Middle frontal gyrus (tissue), 1 donor: ENCODE results near the gene CLCN6.

ENCODE experiments used
- DNase-seq: peaks from one replicate; pipeline ENCODE4 v3.0.0-alpha.2; 2015; ENCODE audit warnings: low spot score; ENCODE audit errors: extremely low spot score

CLCN6 gene

DNA sequence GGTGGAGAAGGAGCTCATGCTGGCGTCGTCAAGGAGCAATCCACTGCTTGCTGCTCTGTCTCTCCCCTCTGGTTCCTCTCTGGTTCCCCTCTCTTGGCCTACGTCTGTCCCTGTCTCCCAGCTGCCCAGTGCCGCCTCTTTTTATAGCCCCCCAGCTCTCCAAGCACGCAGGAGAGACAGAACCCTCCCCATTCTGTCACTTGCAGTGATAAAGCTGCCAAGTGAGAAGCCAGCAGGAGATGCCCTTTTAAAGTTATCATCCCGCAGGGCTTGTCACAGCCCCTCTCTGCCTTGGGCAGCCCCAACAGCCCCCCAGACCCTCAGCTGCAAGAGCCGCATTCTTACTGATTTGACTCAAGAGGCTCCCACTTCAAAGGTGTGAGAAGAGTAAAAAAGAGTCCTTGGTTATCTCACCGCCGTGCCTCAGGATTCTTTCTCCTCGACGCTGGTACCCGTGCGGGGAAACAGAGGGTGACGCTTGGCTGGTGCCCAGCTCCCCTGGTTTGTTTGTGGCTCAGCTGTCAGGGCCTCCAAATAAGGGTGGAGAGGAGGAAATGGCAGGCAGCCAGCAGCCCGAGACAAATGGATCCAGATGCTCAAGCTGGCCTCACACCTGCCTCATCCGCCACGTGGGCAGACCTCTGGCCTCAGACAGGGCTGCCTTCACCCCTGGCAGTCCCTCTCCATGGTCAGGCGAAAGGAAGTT lies 41.8 kb downstream of the CLCN6 start, which contains the start of gene NPPA:
NPPA (minus strand) TSS at position 117 of the 706 bp plus-strand sequence; CDS start at position 18, 99 bp downstream.
- no peak for DNase-seq

DNA sequence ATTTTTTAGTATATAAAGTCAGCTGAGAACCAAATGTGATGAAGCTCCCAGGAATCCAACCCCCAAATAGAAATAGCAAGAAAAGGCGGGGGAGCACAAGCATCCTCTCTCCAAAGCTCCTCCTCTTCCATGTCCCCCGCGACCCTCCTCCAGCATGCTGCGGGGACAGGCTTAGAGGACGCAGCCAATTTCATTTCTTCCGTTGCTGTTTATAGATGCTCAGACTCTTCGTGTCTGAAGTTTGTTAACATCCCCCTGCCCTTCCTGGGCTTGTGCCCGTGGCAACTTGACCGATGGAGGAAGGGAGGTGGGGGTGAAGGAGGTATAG lies 42.3 kb downstream of the CLCN6 start:
- DNase-seq: no peak

DNA sequence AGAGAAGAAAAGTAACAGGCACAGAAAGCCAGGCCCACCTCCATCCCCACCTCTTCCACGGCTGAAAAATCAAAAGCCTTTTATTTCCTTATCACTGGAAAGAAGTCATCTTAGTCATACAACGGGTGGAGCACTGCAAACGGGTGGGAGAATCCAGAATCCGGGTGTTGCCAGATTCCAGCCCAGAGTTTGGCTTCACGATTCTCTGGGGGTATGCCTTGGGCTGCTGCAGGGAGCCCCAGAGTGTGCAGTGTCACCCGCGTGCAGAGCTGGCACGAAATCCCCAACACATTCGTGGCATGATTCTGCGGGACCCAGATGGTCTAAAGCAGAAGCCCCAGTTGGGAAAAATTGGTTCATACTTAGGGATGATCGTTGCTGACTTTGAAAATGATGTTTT lies 44.2 kb downstream of the CLCN6 start:
- DNase-seq: no peak

DNA sequence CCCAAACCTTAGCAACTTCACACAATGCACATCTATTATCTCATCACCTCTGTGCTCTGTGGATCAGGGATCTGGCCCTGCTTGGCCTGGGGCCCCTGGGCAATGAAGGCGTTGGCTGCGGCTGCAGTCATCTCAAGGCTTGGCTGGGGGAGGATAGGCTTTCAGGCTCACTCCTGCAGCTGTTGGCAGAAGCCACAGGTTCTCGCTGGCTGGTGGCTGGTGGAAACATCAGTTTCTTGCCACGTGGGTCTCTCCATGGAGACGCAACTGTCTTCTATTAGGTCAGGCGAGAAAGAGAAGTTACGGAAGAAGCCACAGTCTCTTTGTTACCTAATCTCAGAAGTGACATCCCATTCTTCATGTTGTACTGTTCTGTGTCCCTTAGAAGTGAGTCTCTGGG lies 45.2 kb downstream of the CLCN6 start:
- DNase-seq: no peak

DNA sequence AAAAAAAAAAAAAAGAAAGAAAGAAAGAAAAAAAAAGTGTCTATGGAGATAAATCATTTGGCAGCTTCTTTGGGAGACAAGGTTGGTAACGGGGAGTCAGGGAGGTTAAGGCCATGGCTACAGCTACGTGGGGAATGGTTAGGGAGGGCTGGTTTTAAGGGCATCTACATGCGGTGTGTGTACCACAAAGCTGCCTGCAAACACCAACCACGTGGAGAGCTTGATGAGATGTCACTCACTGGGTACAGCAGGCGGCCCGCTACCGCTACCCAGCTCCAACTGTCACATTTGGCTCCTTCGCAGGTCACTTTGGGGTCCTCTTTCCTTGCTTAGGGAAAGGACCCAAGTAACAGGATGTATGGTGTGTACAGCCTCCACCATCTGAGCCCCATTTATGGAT lies 48.5 kb downstream of the CLCN6 start:
- no peak for DNase-seq

DNA sequence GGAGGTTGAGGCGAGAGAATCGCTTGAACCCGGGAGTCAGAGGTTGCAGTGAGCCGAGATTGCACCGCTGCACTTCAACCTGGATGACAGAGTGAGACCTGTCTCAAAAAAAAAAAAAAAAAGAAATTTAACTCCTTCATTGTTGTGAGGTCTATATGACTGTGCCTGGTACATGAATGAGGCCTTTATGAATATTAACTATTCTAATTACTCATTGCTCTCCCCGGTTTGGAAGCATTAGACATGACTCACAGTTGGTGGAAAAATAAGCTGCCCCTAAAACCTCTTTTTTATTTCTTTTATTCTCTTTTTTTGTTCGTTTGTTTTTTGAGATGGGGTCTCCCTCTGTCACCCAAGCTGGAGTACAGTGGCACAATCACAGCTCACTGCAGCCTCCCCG lies 49.4 kb downstream of the CLCN6 start:
- DNase-seq: no peak

DNA sequence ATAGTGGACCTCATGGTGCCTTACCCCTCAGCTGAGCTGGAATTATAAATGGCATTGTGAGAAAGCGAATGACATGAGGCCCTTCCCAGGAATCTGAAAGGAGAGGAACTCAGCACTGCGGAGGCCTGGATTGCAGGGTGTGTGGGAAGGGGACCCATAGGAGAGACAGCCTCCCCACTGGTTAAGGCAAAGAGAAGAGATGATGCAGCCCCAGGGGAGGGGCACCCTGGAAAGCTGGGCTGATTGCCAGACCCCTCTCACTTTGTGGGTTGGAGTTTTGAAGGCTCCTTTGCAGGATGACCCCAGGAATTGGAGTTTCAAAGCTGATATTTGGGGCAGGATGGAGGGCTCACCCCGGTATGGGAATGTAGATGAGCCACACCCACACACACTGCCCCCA lies 50.7 kb downstream of the CLCN6 start:
- DNase-seq: no peak

DNA sequence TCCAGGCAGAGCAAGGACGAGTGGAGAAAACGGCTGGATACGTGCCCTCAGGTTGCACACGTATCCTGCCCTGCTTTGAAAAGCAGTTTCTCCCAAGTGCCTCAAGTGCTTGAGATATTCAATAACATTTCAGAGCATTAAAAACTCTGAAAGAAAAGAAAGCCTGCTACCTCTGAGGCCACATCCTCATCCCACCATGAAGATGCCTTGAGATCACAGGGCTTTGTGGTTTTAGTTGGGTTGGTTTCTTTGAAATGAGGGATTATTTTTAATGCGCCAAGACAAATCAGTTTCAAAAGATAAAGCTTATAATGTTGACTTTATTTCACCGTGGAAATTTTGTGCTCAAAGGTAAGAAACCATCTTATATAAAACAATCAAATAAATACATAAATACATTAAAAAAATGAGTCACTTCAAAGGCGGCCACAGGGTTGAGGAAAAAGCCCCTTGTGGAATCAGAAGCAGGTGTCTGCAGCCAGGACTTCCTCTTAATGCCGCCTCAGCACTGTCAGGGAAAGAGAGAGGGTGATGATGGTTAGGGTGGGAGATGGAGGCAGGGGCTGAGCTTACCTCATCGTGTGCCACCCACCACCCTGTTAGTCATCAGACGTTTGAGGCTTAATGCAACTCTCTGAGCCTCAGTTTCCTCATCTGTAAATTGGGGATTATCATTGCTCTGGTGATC lies 51.3 kb downstream of the CLCN6 start:
- no peak for DNase-seq

DNA sequence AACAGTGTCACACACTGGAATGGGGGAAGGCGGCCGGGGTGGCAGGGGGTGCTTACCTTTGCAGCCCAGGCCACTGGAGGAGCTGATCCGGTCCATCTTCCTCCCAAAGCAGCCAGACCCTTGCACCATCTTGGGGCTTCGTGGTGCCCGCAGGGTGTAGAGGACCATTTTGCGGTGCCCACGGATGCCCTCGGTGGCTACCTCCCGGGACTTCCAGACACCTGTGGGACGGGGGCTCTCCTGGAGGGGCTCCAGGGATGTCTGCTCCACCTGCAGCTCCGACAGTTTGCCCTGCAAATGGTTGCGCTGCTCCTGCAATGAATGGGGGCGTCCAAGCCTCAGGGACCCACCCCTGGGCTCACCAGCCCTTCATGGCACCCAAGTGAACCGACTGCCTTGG lies 52.2 kb downstream of the CLCN6 start:
- DNase-seq: no peak

DNA sequence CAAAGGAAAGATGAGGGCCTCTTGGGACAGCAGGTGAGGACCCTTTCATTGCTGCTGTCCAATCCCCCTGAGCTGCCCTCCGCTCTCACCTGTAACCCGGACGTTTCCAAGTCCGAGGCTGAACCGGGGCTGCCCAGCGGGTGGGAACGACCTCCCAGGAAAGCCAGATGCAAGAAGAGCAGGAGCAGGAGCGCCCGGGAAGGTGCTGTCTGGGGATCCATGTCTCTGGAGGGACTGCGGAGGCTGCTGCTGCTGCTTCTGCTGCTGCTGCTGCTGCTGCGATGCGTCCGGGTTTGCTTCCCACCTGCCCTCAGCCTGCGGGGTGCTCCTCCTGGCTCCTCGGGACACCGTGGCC lies 52.6 kb downstream of the CLCN6 start, which contains the start of gene NPPB:
NPPB (minus strand) TSS at position 333 of the 355 bp plus-strand sequence; CDS start at position 221, 112 bp downstream.
- DNase-seq: no peak

DNA sequence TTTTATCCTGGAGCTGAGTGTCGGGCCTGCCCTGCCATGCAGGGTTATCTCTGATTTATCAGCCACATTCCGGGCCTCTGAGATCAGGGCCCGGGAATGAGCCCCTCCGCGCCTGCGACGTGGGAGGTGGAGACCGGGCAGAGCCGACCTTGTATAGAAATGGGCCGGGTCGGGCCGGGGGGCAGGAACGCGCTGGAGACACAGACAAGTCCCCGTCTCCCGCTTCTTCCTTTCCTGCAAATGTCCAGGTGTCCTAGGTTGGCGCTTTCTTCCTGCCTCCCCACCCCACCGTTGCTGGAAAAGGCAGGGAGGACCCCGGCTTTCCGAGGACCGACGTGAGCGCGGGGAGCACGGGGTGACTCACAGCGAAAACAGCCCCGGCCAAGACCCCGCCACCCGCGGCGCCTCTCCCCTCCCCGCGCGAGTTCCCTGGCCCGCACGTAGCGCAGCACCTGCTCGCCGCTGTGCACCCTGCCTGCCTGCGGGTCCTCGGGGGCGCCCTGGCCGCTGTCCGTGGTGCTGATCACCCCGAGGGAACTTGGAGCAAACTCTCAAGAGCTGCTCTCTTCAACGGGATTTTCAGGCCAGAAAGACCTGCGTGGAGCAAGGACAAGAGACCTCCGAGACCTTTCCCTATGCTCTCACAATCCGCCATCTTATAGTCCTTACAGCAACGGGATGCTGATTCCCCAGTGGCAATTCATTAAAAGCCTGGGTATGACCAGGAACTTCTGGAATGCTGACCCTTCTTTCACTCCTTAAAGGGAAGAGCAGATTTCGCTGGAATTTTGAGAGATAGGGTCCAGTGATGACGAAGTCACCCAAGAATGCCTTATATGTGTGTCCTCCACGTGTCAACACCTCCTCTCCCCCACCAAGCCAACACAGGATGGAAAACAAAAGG lies 53.2 kb downstream of the CLCN6 start:
- no peak for DNase-seq

DNA sequence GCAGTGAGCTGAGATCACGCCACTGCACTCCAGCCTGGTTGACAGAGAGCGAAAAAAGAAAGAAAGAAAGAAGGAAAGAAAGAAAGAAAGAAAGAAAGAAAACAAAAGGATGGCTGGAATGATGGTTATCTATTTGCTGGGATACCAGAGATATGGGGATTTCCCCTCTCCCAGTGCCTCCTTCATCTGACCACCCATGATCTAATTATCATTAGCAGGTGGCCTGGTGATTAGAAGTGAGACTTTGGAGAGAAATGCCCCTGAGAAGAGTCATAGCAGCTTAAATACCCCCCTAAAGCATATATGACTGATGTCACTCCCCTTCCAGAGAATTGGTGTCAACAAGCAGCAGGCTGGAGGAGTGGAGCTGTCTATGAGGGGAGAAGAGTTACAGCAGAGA lies 54.1 kb downstream of the CLCN6 start:
- DNase-seq: no peak

DNA sequence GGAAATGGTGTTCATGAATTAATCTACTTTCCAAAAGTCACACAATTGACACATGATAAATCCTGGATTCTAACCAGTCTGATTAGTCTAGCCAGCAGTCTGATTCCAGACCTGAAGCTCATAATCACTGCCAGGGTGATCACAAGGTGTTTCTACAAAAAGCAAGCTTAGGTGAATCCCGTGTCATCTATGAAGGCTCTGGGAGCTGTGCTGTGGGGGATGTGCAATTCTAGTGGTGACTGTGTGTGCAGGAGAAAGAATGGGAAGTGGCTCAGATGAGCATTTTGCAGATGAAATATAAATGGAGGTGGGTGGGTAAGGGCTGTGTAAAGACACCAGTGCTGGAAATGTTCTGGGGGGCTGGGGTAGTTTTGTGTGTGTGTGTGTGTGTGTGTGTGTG lies 54.6 kb downstream of the CLCN6 start:
- DNase-seq: no peak

DNA sequence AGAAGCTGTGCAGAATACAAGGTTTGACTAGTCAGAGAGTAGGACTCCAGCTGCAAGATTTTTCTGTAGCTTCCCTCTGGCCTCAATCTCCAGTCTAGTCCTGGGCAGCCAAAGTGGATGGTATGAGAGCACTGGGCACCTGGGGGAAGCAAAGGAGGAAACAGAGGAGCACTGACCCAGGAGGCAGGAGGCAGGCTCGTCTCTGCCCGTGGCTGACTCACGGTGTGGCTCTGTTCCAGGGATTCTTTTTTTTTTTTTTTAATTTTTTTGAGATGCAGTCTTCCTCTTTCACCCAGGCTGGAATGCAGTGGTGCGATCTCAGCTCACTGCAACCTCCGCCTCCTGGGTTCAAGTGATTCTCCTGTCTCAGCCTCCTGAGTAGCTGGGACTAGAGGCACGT lies 56.9 kb downstream of the CLCN6 start:
- DNase-seq: no peak

DNA sequence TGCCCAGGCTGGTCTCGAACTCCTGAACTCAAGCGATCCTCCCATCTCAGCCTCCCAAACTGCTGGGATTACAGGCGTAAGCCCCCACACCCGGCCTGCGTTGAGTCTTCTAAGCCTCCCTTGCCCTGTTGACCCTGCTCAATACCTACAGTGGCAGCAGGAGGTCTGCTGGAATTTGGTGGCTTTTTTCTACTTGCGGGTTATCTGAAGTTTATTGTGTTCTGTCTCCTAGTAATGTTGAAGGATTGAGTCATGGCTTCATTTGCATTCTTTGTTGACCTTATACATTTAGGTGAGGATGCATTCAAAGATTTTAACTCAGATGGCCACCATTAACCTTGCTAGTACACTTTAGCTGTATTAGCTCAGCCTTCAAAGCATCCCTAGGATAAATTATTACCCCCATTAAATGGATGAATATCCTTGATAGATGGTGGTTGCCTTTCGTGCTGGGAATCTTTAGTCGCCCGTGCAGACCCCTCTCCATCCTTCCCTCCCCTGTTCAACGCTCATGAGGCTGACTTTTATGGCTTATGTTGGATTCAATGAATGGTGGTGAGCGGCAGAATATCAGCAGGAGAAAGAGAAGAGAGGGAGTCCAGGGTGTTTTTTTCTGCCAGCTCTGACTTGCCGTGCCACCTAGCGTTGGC lies 62.5 kb downstream of the CLCN6 start:
- no peak for DNase-seq

DNA sequence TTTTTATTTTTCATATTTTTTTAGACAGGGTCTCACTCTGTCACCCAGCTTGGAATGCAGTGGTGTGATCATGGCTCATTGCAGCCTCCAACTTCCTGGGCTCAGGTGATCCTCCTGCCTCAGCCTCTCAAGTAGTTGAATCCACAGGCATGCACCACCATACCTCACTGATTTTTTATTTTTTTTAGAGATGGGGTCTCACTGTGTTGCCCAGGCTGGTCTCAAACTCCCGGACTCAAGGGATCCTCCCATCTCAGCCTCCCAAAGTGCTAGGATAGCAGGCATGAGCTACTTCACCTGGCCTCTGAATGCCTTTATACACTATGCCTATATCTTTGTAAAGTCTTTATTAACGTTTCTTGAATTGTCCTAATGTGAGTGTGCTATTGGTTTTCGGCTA lies 63.1 kb downstream of the CLCN6 start:
- no peak for DNase-seq

DNA sequence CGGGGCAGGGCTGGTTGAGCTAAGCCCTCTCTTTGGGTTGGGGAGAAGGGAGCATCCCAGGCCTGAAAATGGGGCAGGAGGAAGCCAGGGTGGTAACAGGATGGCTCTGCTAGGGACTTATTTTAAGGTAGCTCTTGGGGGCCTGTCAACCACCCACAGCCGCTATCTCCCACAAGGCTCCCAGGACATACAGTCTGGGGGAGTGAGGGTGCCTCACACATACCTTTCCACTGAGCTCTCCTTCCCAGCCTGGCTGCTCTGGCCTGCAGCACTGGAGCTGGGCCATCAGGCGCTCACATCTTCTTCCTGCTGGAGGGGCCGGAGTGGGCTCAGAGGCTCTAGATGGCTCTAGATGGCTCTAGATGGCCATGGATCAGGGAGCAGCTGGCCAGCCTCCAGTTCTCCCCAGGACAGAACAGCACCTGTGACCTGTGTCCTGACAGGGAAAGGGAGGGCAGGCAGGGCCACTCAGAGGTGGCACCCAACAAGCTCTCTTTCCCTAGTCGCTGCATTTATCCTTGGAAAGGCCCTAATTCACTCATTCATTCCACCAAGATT lies 63.7 kb downstream of the CLCN6 start:
- DNase-seq: no peak

DNA sequence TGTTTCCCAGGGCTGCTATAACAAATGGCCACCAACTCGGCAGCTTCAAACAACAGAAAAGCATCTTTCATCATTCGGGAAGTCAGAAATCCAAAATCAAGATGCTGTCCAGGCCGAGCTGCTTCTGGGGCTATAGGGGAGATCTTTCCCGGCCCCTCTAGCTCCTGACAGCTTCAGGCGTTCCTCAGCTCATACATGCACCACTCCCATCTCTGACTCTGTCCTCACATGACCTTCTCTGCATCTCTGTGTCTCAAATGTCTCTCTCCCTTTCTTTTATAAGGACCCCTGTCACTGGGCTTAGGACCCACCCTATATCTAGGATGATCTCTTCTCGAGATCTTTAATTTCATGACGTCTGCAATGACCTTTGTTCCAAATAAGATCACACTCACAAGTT lies 66.6 kb downstream of the CLCN6 start:
- no peak for DNase-seq

DNA sequence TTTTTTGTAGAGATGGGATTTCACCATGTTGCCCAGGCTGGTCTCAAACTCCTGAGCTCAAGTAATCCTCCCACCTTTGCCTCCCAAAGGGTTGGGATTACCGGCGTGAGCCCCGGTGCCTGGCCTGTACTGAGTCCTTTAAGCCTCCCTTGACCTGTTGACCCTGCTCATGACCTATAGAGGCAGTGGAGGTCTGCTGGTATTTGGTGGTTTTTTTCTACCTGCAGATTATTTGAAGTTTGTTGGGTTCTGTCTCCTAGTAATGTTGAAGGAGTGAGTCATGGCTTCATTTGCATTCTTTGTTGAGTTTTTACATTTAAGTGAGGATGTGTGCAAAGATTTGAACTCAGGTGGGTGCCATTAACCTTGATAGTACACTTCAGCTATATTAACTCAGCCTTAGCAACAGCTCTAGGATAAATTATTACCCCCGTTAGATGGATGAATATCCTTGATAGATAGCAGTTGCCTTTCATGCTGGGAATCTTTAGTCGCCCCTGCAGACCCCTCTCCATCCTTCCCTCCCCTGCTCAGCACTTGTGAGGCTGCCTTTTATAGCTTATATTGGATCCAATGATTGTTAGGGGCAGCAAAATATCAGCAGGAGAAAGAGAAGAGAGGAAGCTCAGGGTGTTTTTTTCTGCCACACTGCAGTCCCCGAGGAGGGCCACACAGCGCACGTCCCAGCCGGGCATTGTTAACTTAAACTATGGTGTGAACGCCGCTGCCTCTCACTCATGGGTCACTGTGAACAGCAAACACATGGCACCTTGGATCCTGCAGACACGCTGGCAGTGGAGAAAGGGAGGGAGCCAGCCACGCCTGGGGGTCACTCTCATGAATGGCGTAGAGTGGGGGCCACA lies 67.6 kb downstream of the CLCN6 start:
- DNase-seq: no peak

DNA sequence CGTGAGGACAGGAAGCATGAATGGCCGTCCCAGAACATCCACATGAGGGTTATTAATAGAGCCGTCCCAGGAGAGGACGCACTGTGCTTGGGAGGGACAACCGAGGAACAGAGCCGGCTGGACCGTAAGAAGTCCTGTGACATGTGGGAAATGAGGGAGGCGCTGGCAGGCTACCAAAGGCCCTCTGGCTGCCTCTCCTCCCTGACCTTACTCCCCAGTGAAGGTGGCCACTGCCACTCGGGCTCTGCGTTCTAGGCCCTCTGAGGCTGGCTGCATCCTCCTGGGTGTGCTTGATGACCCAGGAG lies 68.2 kb downstream of the CLCN6 start:
- no peak for DNase-seq

DNA sequence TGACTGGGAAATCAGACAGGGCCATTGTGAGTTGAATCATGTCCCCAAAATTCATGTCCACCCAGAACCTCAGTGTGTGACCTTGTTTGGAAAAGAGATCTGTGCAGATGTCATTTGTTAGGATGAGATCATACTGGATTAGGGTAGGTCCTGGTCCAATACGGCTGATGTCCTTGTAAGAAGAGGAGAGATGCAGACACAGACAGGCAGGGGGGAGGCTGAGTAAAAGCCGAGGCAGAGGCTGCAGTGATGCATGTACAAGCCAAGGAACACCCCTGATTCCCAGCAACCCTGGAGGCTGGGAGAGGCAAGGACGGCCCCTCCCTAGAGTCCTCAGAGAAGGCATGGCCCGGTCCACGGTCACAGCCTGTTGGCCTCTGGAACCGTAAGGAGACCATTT lies 68.6 kb downstream of the CLCN6 start:
- DNase-seq: no peak
